ENCODE data around the gene POLD3. TPM values are rescaled to one million over a fixed set of nuclear protein-coding genes. Genes with fewer than 3 reads are reported as not detected.

POLD3 gene
- total RNA-seq, 1 experiment from 2014 or later = 76.5 TPM

DNA sequence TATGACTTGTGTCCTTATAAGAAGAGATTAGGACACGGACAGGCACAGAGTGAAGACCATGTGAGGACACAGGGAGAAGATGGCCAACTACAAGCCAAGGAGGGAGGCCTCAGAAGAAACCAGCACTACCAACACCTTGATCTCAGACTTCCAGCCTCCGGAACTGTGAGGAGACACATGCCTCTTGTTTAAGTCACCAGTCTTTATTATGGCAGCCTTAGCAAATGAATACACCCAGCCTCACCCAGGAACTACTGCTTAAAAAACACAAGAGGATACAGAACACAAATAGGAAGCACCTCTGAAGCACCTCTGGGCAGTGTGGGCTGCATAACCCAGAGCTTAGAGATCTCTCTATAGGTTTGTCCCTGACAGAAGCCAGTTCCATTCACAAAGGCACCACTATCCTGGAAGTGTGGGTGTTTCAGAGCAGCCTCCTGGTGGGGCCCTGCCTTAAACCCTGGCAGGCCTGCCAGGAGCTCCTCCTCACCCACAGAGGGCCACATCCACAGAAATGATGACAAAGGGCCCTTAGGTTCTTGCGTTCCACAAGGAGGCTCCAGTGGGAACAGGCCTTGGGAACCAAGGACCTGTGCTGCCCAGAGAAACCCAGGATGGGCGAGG is 80.1 kb downstream of the POLD3 start:
- BruUV-seq (replicated peaks) = no TSS peak
- Histone ChIP-seq H3K36me3 (ENCODE audit: insufficient read depth, low read length, poor library complexity, severe bottlenecking) (no peaks in the 10 kb centered on the region), H3K27me3 (replicated peaks; ENCODE audit: insufficient read depth, low read depth, low read length, poor library complexity) (no peaks in the 10 kb centered on the region), H3K4me1 (ENCODE audit: insufficient read depth, low read length, poor library complexity, severe bottlenecking) (peaks cover 9% of the 10 kb centered on the region), H3K9me3 (ENCODE audit: low read depth, low read length, poor library complexity, severe bottlenecking) (no peaks in the 10 kb centered on the region), H3K27ac (ENCODE audit: low read depth, low read length, poor library complexity, severe bottlenecking) (peak overlapping the region; percentile 16), H3K4me3 (ENCODE audit: low read depth, low read length, poor library complexity, severe bottlenecking) (no peak overlapping the region)
- intact Hi-C loops (cut with micrococcal nuclease; ENCODE audit: unreplicated experiment) = no loop called here
- POLR2A ChIA-PET (ENCODE audit: low non-redundant PET) = no interaction called here
- CTCF ChIA-PET = no interaction called here
- TF ChIP-seq, protein P1, sequence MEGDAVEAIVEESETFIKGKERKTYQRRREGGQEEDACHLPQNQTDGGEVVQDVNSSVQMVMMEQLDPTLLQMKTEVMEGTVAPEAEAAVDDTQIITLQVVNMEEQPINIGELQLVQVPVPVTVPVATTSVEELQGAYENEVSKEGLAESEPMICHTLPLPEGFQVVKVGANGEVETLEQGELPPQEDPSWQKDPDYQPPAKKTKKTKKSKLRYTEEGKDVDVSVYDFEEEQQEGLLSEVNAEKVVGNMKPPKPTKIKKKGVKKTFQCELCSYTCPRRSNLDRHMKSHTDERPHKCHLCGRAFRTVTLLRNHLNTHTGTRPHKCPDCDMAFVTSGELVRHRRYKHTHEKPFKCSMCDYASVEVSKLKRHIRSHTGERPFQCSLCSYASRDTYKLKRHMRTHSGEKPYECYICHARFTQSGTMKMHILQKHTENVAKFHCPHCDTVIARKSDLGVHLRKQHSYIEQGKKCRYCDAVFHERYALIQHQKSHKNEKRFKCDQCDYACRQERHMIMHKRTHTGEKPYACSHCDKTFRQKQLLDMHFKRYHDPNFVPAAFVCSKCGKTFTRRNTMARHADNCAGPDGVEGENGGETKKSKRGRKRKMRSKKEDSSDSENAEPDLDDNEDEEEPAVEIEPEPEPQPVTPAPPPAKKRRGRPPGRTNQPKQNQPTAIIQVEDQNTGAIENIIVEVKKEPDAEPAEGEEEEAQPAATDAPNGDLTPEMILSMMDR (conservative IDR thresholded peaks at IDR 0.05; ENCODE audit: low read depth, low read length) = no peak
- TF ChIP-seq EZH2 (IDR thresholded peaks at IDR 0.05; ENCODE audit: borderline replicate concordance, low read depth, low read length, poor library complexity, severe bottlenecking) = no peak
- DNase-seq (ENCODE audit: low spot score) = peak; percentile 24

DNA sequence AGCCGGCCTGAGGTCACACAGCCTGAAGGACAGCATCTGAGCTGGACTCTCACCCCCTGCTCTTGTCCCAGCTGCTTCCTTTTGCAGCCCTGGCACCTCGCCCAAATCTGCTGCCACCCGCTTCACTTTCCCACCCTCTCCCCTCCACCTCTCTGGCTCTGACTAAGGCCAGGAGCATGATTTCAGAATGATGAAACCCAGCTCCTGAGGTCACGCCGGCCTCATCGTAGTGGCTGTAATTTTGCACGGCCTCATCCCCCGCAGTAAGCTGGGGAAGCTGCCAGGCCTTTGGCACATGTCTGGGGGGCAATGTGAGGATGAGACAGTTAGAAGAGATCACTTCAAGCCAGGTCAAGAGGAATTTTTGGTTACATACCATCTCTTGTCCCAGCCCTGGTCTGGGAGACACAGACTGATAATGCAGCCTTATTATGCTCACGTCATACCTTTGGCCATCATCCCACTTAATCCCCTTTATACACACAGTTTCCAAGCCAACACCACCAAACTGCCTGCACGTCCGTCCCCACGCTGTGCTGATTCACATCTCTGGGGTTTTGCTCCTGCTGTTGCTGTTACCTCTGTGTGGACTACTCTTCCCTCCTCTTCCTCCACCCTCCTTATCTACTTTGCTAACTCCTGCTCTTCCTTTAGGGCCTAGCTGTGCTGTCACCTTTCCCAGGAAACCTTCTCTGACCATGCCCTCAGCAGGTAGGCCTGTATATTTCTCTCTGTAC is 80.7 kb downstream of the POLD3 start:
- CTCF ChIA-PET = no interaction called here
- POLR2A ChIA-PET (ENCODE audit: low non-redundant PET) = no interaction called here
- intact Hi-C loops (cut with micrococcal nuclease; ENCODE audit: unreplicated experiment) = no loop called here

DNA sequence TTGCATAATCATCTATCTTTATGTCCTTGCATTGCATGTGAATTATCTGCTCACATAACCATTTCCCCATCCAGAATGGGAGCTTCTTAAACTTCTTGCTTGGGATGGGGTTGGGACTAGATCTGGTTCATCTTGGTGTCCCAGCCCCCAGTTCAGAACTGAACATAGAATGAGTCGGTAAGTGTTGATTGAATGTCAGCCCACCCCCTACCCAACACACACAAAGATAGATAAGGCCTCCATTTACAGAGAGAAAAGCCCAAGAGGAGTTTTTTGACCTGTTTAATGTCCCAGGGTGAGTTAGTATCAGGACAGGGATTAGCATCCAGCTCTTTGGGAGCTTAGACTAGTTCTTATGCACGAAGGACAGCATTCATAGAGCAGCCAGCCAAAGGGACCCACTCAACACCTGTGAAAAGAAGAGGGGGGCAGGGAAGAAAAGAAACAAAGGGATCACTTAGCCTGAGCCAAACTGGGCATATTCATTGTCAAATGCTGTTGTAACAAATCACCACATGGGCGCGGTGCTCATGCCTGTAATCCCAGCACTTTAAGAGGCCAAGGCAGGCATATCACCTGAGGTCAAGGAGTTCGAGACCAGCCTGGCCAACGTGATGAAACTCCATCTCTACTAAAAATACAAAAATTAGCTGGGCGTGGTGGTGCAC is 81.4 kb downstream of the POLD3 start:
- Histone ChIP-seq H3K27ac (ENCODE audit: low read depth, low read length, poor library complexity, severe bottlenecking) (peak overlapping the region; percentile 16), H3K36me3 (ENCODE audit: insufficient read depth, low read length, poor library complexity, severe bottlenecking) (no peaks in the 10 kb centered on the region), H3K4me3 (ENCODE audit: low read depth, low read length, poor library complexity, severe bottlenecking) (no peak overlapping the region), H3K4me1 (ENCODE audit: insufficient read depth, low read length, poor library complexity, severe bottlenecking) (peaks cover 9% of the 10 kb centered on the region), H3K27me3 (replicated peaks; ENCODE audit: insufficient read depth, low read depth, low read length, poor library complexity) (no peaks in the 10 kb centered on the region), H3K9me3 (ENCODE audit: low read depth, low read length, poor library complexity, severe bottlenecking) (no peaks in the 10 kb centered on the region)
- ChIA-PET POLR2A (ENCODE audit: low non-redundant PET) (no interaction called here), CTCF (interaction anchor here (0.7 kb wide), 1 partner anchor 28 kb away, joined by 8 read pairs; no protein-coding TSS in a partner anchor)
- BruUV-seq (replicated peaks) = no TSS peak
- TF ChIP-seq, protein P1 (conservative IDR thresholded peaks at IDR 0.05; ENCODE audit: low read depth, low read length) = no peak
- no peak for TF ChIP-seq EZH2 (IDR thresholded peaks at IDR 0.05; ENCODE audit: borderline replicate concordance, low read depth, low read length, poor library complexity, severe bottlenecking)
- DNase-seq (ENCODE audit: low spot score) = no peak
- intact Hi-C loops (cut with micrococcal nuclease; ENCODE audit: unreplicated experiment) = no loop called here

More for the DNA sequence above, 80.7 kb downstream of the POLD3 start:
- Histone ChIP-seq H3K9me3 (ENCODE audit: low read depth, low read length, poor library complexity, severe bottlenecking) (no peaks in the 10 kb centered on the region), H3K4me3 (ENCODE audit: low read depth, low read length, poor library complexity, severe bottlenecking) (no peak overlapping the region), H3K36me3 (ENCODE audit: insufficient read depth, low read length, poor library complexity, severe bottlenecking) (no peaks in the 10 kb centered on the region), H3K4me1 (ENCODE audit: insufficient read depth, low read length, poor library complexity, severe bottlenecking) (peaks cover 9% of the 10 kb centered on the region), H3K27ac (ENCODE audit: low read depth, low read length, poor library complexity, severe bottlenecking) (peak overlapping the region; percentile 16), H3K27me3 (replicated peaks; ENCODE audit: insufficient read depth, low read depth, low read length, poor library complexity) (no peaks in the 10 kb centered on the region)
- DNase-seq (ENCODE audit: low spot score) = peak; percentile 65
- TF ChIP-seq EZH2 (IDR thresholded peaks at IDR 0.05; ENCODE audit: borderline replicate concordance, low read depth, low read length, poor library complexity, severe bottlenecking) = no peak
- TF ChIP-seq, protein P1 (conservative IDR thresholded peaks at IDR 0.05; ENCODE audit: low read depth, low read length) = no peak
- no TSS peak for BruUV-seq (replicated peaks)
